Activated T-cell treated with anti-CD3 and anti-CD28 coated beads, Interleukin-2, amount 50 U/mL, for 72 hours (primary cell): ENCODE data around the gene MN1. TPM values are rescaled to one million over a fixed set of nuclear protein-coding genes. Genes with fewer than 3 reads are reported as not detected.

Experiments
- ATAC-seq, 2 donors: fragments of 150-1000 bp; cut with Tn5 transposase; replicated peaks in 1 of 2; 2 replicates each; pipeline ENCODE4 v1.10.0; 2021; ENCODE audit warnings: moderate library complexity in 2 of 2, mild to moderate bottlenecking in 1 of 2
- DNase-seq, 2 donors: peaks; one replicate each; pipeline ENCODE4 v3.0.0; 2021 to 2022; ENCODE audit warnings: mixed read lengths in 1 of 2
- H3K27ac Mint-ChIP-seq: one replicate; pipeline ENCODE4 v1.8.0; 2022; ENCODE audit warnings: mild to moderate bottlenecking, moderate library complexity, mixed read lengths
- H3K27me3 Mint-ChIP-seq: one replicate; pipeline ENCODE4 v1.8.0; 2022; ENCODE audit warnings: low read depth, mixed read lengths
- H3K36me3 Mint-ChIP-seq, 2 donors: one replicate each; pipeline ENCODE4 v1.8.0; 2022; ENCODE audit warnings: mixed read lengths in 2 of 2, mild to moderate bottlenecking in 1 of 2; ENCODE audit not compliant: insufficient read depth in 2 of 2
- H3K4me1 Mint-ChIP-seq: one replicate; pipeline ENCODE4 v1.8.0; 2022; ENCODE audit warnings: low read depth, mixed read lengths
- H3K4me3 Mint-ChIP-seq, 2 donors: one replicate each; pipeline ENCODE4 v1.8.0; 2022; ENCODE audit warnings: mild to moderate bottlenecking in 2 of 2, mixed read lengths in 2 of 2, moderate library complexity in 2 of 2
- H3K9me3 Mint-ChIP-seq, 2 donors: one replicate each; pipeline ENCODE4 v1.8.0; 2022; ENCODE audit warnings: mixed read lengths in 2 of 2
- total RNA-seq, 2 donors: library from RNA; stranded (reverse); gene quantifications; one replicate each; pipeline ENCODE4 v1.2.3, GENCODE V29; 2022

The MN1 gene
- total RNA-seq, 2 donors from 2014 or later, result 0.02 to 0.14 TPM

- ATAC-seq (no peak), DNase-seq (no peak)
- no peak overlapping the region for H3K27ac Mint-ChIP-seq
- no peaks in the 10 kb centered on the region for H3K9me3 Mint-ChIP-seq
- H3K27me3 Mint-ChIP-seq, result peaks cover 7% of the 10 kb centered on the region
- no peak overlapping the region for H3K4me3 Mint-ChIP-seq
- H3K4me1 Mint-ChIP-seq, result no peaks in the 10 kb centered on the region
- H3K36me3 Mint-ChIP-seq, result no peaks in the 10 kb centered on the region
Measured at GRCh38 chr22:27792452-27793161, 8.9 kb downstream of the MN1 start.

- Mint-ChIP-seq H3K4me1 (no peaks in the 10 kb centered on the region), H3K27me3 (peaks cover 7% of the 10 kb centered on the region), H3K36me3 (no peaks in the 10 kb centered on the region), H3K27ac (no peak overlapping the region), H3K9me3 (no peaks in the 10 kb centered on the region), H3K4me3 (no peak overlapping the region)
- DNase-seq (no peak), ATAC-seq (no peak)
Measured at GRCh38 chr22:27791859-27792241, 9.7 kb downstream of the MN1 start.

- ATAC-seq (no peak), DNase-seq (no peak)
- Mint-ChIP-seq H3K27ac (no peak overlapping the region), H3K4me3 (no peak overlapping the region), H3K27me3 (peaks cover 7% of the 10 kb centered on the region), H3K9me3 (no peaks in the 10 kb centered on the region), H3K36me3 (no peaks in the 10 kb centered on the region), H3K4me1 (no peaks in the 10 kb centered on the region)
Measured at GRCh38 chr22:27791159-27791858, 10.2 kb downstream of the MN1 start.

- no peak for DNase-seq
- Mint-ChIP-seq H3K9me3 (no peaks in the 10 kb centered on the region), H3K36me3 (no peaks in the 10 kb centered on the region), H3K27ac (no peak overlapping the region), H3K4me3 (no peak overlapping the region), H3K27me3 (peaks cover 12% of the 10 kb centered on the region), H3K4me1 (no peaks in the 10 kb centered on the region)
- ATAC-seq, result no peak
Measured at GRCh38 chr22:27790376-27791158, 11.0 kb downstream of the MN1 start.

- no peak overlapping the region for H3K4me3 Mint-ChIP-seq
- H3K27ac Mint-ChIP-seq, result no peak overlapping the region
- ATAC-seq (no peak), DNase-seq (no peak)
- H3K27me3 Mint-ChIP-seq, result peaks cover 20% of the 10 kb centered on the region
- H3K9me3 Mint-ChIP-seq, result no peaks in the 10 kb centered on the region
- H3K36me3 Mint-ChIP-seq, result no peaks in the 10 kb centered on the region
- H3K4me1 Mint-ChIP-seq, result no peaks in the 10 kb centered on the region
Measured at GRCh38 chr22:27788500-27789288, 12.9 kb downstream of the MN1 start.

- DNase-seq (no peak), ATAC-seq (no peak)
- no peaks in the 10 kb centered on the region for H3K36me3 Mint-ChIP-seq
- H3K27me3 Mint-ChIP-seq, result peaks cover 20% of the 10 kb centered on the region
- no peaks in the 10 kb centered on the region for H3K9me3 Mint-ChIP-seq
- H3K4me3 Mint-ChIP-seq, result no peak overlapping the region
- H3K4me1 Mint-ChIP-seq, result no peaks in the 10 kb centered on the region
- no peak overlapping the region for H3K27ac Mint-ChIP-seq
Measured at GRCh38 chr22:27786965-27787364, 14.6 kb downstream of the MN1 start.

- Mint-ChIP-seq H3K9me3 (no peaks in the 10 kb centered on the region), H3K27me3 (peaks cover 20% of the 10 kb centered on the region), H3K4me1 (no peaks in the 10 kb centered on the region), H3K36me3 (no peaks in the 10 kb centered on the region), H3K27ac (no peak overlapping the region), H3K4me3 (no peak overlapping the region)
- ATAC-seq (no peak), DNase-seq (no peak)
Measured at GRCh38 chr22:27786291-27786932, 15.1 kb downstream of the MN1 start.

GRCh38 chr22:27785831-27786230 is 15.7 kb downstream of the MN1 start:
- H3K27me3 Mint-ChIP-seq, result peaks cover 20% of the 10 kb centered on the region
- no peak overlapping the region for H3K27ac Mint-ChIP-seq
- no peaks in the 10 kb centered on the region for H3K4me1 Mint-ChIP-seq
- H3K4me3 Mint-ChIP-seq, result no peak overlapping the region
- no peak for ATAC-seq
- H3K36me3 Mint-ChIP-seq, result no peaks in the 10 kb centered on the region
- DNase-seq, result no peak
- H3K9me3 Mint-ChIP-seq, result no peaks in the 10 kb centered on the region

- Mint-ChIP-seq H3K27ac (no peak overlapping the region), H3K4me1 (no peaks in the 10 kb centered on the region), H3K4me3 (no peak overlapping the region), H3K36me3 (no peaks in the 10 kb centered on the region), H3K9me3 (no peaks in the 10 kb centered on the region), H3K27me3 (peaks cover 20% of the 10 kb centered on the region)
- DNase-seq (no peak), ATAC-seq (no peak)
Measured at GRCh38 chr22:27784120-27784475, 17.5 kb downstream of the MN1 start.

GRCh38 chr22:27783436-27784119 is 18.0 kb downstream of the MN1 start:
- peaks cover 20% of the 10 kb centered on the region for H3K27me3 Mint-ChIP-seq
- no peaks in the 10 kb centered on the region for H3K4me1 Mint-ChIP-seq
- H3K36me3 Mint-ChIP-seq, result no peaks in the 10 kb centered on the region
- ATAC-seq, result no peak
- no peaks in the 10 kb centered on the region for H3K9me3 Mint-ChIP-seq
- no peak overlapping the region for H3K27ac Mint-ChIP-seq
- no peak overlapping the region for H3K4me3 Mint-ChIP-seq
- DNase-seq, result no peak

GRCh38 chr22:27782088-27782487 is 19.5 kb downstream of the MN1 start:
- DNase-seq (no peak), ATAC-seq (no peak)
- H3K27me3 Mint-ChIP-seq, result peaks cover 16% of the 10 kb centered on the region
- no peak overlapping the region for H3K27ac Mint-ChIP-seq
- H3K4me1 Mint-ChIP-seq, result no peaks in the 10 kb centered on the region
- H3K36me3 Mint-ChIP-seq, result no peaks in the 10 kb centered on the region
- H3K9me3 Mint-ChIP-seq, result no peaks in the 10 kb centered on the region
- no peak overlapping the region for H3K4me3 Mint-ChIP-seq

GRCh38 chr22:27780161-27780575 is 21.4 kb downstream of the MN1 start:
- Mint-ChIP-seq H3K4me3 (no peak overlapping the region), H3K4me1 (no peaks in the 10 kb centered on the region), H3K36me3 (no peaks in the 10 kb centered on the region), H3K27ac (no peak overlapping the region), H3K27me3 (peaks cover 9% of the 10 kb centered on the region), H3K9me3 (no peaks in the 10 kb centered on the region)
- DNase-seq, result no peak
- ATAC-seq, result no peak
